Left ventricle myocardium inferior (tissue), 1 donor: Measurements from ENCODE around the gene KRTAP3-1. TPM values are rescaled to one million over a fixed set of nuclear protein-coding genes. Genes with fewer than 3 reads are reported as not detected.

Source experiments
- DNase-seq: peaks from one replicate; pipeline ENCODE4 v3.0.0-alpha.2; 2020
- H3K27ac ChIP-seq: fragments of 200-600 bp; replicated peaks from 2 replicates; pipeline ENCODE4 v1.8.0; 2021
- H3K27me3 ChIP-seq: fragments of 200-600 bp; 2 replicates; pipeline ENCODE4 v1.8.0; 2021; ENCODE audit warnings: low read depth
- H3K36me3 ChIP-seq: fragments of 200-600 bp; 2 replicates; pipeline ENCODE4 v1.8.0; 2021
- H3K4me1 ChIP-seq: fragments of 200-600 bp; 2 replicates; pipeline ENCODE4 v1.8.0; 2021
- H3K4me3 ChIP-seq: fragments of 200-600 bp; 2 replicates; pipeline ENCODE4 v1.8.0; 2021; ENCODE audit warnings: mild to moderate bottlenecking, moderate library complexity
- H3K9me3 ChIP-seq: fragments of 200-600 bp; replicated peaks from 2 replicates; pipeline ENCODE4 v1.8.0; 2021
- intact Hi-C: fragments of 100-400 bp; cut with micrococcal nuclease; formaldehyde crosslinking; loops from one replicate; pipeline ENCODE4 v1.11.0; 2022
- total RNA-seq: library from RNA; stranded (reverse); fragmentation: NEBNext Ultra II Directional; extraction: Animal tissue kit (Norgen Biotek cat#: 25700); gene quantifications from one replicate; pipeline ENCODE4 v1.2.1, GENCODE V29; 2021
- TF ChIP-seq, protein P1 (sequence below): fragments of 200-600 bp; IDR thresholded peaks from 2 replicates; pipeline ENCODE4 v1.8.0; 2021; ENCODE audit warnings: antibody characterized with exemption, mild to moderate bottlenecking, borderline replicate concordance
- donor health status: DM: no; HTN: yes; CAD: no; lungs with severe emphysema.

Gene KRTAP3-1
- total RNA-seq, 1 donor from 2014 or later = not detected

DNA sequence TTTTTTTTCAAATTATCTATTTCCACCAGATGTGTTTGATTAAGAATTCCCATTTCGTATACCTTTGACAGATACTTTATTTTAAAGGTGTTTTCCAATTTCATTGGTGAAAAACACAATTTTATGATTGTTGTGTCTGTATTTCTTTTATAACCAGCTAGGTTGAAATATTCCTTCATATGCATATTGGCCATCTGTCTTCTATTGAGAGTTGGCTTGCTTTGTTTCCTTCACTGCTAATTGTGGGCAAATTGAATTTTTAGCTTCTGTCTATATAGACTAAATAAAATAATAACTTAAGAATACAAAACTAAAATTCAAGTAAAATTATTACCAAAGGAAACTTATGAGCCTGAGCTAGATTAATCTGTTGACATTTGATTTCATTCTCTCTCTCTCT lies 13.8 kb downstream of the KRTAP3-1 start:
- TF ChIP-seq, protein P1, sequence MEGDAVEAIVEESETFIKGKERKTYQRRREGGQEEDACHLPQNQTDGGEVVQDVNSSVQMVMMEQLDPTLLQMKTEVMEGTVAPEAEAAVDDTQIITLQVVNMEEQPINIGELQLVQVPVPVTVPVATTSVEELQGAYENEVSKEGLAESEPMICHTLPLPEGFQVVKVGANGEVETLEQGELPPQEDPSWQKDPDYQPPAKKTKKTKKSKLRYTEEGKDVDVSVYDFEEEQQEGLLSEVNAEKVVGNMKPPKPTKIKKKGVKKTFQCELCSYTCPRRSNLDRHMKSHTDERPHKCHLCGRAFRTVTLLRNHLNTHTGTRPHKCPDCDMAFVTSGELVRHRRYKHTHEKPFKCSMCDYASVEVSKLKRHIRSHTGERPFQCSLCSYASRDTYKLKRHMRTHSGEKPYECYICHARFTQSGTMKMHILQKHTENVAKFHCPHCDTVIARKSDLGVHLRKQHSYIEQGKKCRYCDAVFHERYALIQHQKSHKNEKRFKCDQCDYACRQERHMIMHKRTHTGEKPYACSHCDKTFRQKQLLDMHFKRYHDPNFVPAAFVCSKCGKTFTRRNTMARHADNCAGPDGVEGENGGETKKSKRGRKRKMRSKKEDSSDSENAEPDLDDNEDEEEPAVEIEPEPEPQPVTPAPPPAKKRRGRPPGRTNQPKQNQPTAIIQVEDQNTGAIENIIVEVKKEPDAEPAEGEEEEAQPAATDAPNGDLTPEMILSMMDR = no peak
- intact Hi-C loops = no loop called here

DNA sequence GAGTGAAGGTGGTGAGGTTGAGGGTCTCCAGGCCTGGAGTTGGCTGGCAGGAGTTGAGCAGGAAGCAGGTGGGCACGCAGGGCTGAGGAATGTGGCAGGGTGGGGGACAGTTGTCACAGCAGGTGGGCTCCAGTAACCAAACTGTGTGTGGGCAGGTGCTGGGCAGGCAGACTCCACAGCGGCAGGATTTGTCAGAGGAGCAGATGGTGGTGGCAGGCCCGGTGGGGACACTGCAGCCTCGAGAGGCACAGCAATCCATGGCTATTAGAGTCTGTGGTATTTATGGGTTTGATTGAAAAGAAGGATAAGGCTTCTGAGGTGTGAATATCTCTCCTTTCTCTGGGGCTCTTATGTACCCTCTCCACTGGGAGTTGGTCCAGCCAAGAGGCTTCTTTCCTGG lies 15.1 kb downstream of the KRTAP3-1 start, which contains the start of gene KRTAP3-3:
Gene KRTAP3-3 (minus strand): TSS at position 326 of the 400 bp plus-strand sequence. CDS start 67 bp downstream, at position 259.
- no peaks in the 10 kb centered on the region for H3K36me3 ChIP-seq
- no peak within 1 kb of the TSS for H3K27ac ChIP-seq
- H3K4me3 ChIP-seq = no peak within 1 kb of the TSS
- no peak for DNase-seq
- intact Hi-C loops = no loop called here
- H3K9me3 ChIP-seq = peaks cover 7% of the 10 kb centered on the region
- TF ChIP-seq, protein P1 = no peak
- no peaks in the 10 kb centered on the region for H3K4me1 ChIP-seq
- H3K27me3 ChIP-seq = peaks cover 85% of the 10 kb centered on the region

More for the DNA sequence above, 13.8 kb downstream of the KRTAP3-1 start:
- no peak overlapping the region for H3K4me3 ChIP-seq
- H3K9me3 ChIP-seq = peaks cover 7% of the 10 kb centered on the region
- H3K27me3 ChIP-seq = peaks cover 88% of the 10 kb centered on the region
- H3K4me1 ChIP-seq = no peaks in the 10 kb centered on the region
- DNase-seq = no peak
- H3K36me3 ChIP-seq = no peaks in the 10 kb centered on the region
- H3K27ac ChIP-seq = no peak overlapping the region

DNA sequence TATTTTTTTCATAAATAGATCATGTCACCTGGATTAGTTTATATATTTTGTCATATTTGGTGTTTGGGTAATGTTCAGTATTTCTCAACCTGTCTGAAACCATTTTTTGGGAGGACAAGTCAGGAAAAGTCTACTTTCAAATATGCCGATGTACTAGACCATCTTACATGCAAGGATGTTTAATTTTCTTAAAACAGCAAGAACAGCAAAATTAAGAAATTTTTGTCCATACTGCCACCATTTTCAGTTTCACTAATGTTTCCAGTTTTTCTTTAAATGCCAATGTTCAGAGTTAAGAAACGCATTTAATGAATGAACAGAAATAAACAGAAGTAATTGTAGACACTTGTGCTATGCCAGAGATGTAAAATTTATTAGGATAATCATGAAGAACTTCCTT lies 15.8 kb downstream of the KRTAP3-1 start:
- Histone ChIP-seq H3K27ac (no peak overlapping the region), H3K4me3 (no peak overlapping the region), H3K9me3 (peaks cover 7% of the 10 kb centered on the region), H3K4me1 (no peaks in the 10 kb centered on the region), H3K27me3 (peaks cover 83% of the 10 kb centered on the region), H3K36me3 (no peaks in the 10 kb centered on the region)
- DNase-seq = no peak
- intact Hi-C loops = no loop called here
- TF ChIP-seq, protein P1 = no peak

DNA sequence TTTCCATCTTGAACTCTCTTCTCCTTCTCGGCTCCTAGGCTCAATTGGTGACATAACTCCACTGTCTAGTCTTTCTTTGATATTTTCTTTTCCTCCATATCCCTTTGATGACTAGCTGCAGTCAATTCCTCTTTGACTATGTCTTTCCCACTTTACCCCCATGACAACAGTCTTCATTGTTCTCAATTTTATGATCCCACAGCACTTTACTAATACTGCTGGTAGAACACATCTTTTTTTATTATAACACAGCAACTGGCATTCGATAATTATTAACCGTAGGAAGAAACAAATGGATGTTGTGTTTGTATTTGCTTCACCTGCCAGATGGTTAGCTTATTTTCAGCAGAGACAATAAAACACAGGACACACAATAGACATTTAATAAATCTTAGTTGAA lies 16.3 kb downstream of the KRTAP3-1 start:
- DNase-seq = no peak
- H3K4me3 ChIP-seq = no peak overlapping the region
- H3K36me3 ChIP-seq = no peaks in the 10 kb centered on the region
- H3K27me3 ChIP-seq = peaks cover 83% of the 10 kb centered on the region
- TF ChIP-seq, protein P1 = no peak
- intact Hi-C loops = no loop called here
- H3K9me3 ChIP-seq = peaks cover 7% of the 10 kb centered on the region
- no peak overlapping the region for H3K27ac ChIP-seq
- no peaks in the 10 kb centered on the region for H3K4me1 ChIP-seq

DNA sequence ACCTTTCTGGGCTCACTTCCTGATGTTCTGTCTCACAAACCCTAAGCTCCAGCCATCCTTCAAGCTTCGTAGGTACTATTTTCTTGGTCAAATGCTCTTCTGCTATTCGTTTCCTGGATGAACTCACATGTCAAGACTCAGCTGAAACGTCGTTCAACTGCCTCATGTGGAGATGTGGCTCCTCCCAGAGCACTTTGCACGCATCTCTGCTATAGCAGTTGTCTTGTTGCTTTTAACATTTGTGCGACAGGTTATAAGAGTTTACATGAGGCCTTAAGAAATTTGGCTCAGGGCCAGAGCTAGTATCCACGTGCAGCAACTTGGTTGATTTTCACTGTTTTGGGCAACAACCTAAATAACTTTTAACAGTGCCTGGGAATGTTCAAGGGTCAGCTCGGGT lies 22.0 kb downstream of the KRTAP3-1 start:
- no peak overlapping the region for H3K27ac ChIP-seq
- peaks cover 7% of the 10 kb centered on the region for H3K9me3 ChIP-seq
- H3K4me3 ChIP-seq = no peak overlapping the region
- intact Hi-C loops = no loop called here
- peaks cover 88% of the 10 kb centered on the region for H3K27me3 ChIP-seq
- TF ChIP-seq, protein P1 = no peak
- no peaks in the 10 kb centered on the region for H3K36me3 ChIP-seq
- no peak for DNase-seq
- H3K4me1 ChIP-seq = no peaks in the 10 kb centered on the region
